ENCODE data around the gene CLC. TPM values are rescaled to one million over a fixed set of nuclear protein-coding genes. Genes with fewer than 3 reads are reported as not detected.
A peak's percentile ranks its signal among the peaks of the same experiment; 100 is the strongest.

The CLC gene
- total RNA-seq, 1 experiment from 2014 or later = not detected

DNA sequence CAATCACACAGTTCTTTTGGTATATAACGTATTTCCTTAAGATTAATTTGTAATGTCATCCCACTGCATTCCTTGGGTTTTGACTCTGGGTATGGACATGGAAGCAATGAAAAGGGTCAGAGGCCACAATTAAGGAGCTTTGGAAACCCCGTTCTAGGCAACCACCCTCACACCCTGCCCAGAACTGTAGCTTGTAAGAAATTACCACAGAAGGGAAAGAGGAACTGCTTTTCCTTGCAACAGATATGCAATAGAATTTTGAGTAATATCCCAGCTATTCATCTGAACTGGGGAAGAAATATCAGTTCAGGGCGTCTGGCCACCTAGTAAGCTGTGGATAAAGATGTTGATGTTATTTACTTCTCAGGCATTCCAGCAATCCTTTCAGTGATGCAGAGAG lies 985 bp upstream of the CLC start:
- DNase-seq = peak; percentile 40
- no peak overlapping the region for H3K27ac ChIP-seq (ENCODE audit: low read length)
- no peak overlapping the region for H3K4me3 ChIP-seq (ENCODE audit: low read length)
- H3K4me1 ChIP-seq (ENCODE audit: low read length) = peaks cover 23% of the 10 kb centered on the region
- H3K4me2 ChIP-seq (ENCODE audit: low read depth, low read length, poor library complexity, severe bottlenecking) = no peak overlapping the region
- H3K36me3 ChIP-seq (ENCODE audit: insufficient read depth, low read length) = no peaks in the 10 kb centered on the region
- no peak overlapping the region for H3K9ac ChIP-seq (ENCODE audit: low read length)
- H3K27me3 ChIP-seq (ENCODE audit: low read length) = no peaks in the 10 kb centered on the region
- no peaks in the 10 kb centered on the region for H3K9me2 ChIP-seq (replicated peaks; ENCODE audit: insufficient read depth, low read length)
- H3K9me3 ChIP-seq (ENCODE audit: low read length) = no peaks in the 10 kb centered on the region
- H4K20me1 ChIP-seq (ENCODE audit: insufficient read depth, low read depth, low read length) = no peaks in the 10 kb centered on the region
- H2AFZ ChIP-seq (ENCODE audit: low read length) = no peak overlapping the region
- H3K79me2 ChIP-seq (ENCODE audit: low read length) = no peaks in the 10 kb centered on the region

DNA sequence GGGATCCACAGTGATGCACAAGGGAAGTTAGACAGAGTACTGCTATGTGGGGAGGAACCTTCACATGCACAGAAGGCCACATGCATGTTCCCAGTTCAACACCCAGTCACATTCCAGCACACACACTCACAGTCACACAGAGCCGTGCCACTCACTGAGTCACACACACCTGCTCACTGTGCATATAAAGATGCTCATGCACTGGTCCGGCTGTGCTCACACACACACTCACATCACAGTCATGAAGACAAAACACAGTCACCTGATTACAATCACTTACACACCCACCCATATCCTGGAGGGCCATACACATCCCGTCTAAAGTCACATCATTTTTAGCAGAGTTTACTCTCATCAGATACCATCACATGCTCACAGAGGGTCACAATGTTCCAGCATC lies 478 bp downstream of the CLC start:
- H3K9me2 ChIP-seq (replicated peaks; ENCODE audit: insufficient read depth, low read length) = no peaks in the 10 kb centered on the region
- no peak overlapping the region for H3K4me3 ChIP-seq (ENCODE audit: low read length)
- H3K9ac ChIP-seq (ENCODE audit: low read length) = no peak overlapping the region
- H3K4me2 ChIP-seq (ENCODE audit: low read depth, low read length, poor library complexity, severe bottlenecking) = no peak overlapping the region
- no peak overlapping the region for H3K27ac ChIP-seq (ENCODE audit: low read length)
- H3K36me3 ChIP-seq (ENCODE audit: insufficient read depth, low read length) = no peaks in the 10 kb centered on the region
- peaks cover 23% of the 10 kb centered on the region for H3K4me1 ChIP-seq (ENCODE audit: low read length)
- H3K79me2 ChIP-seq (ENCODE audit: low read length) = no peaks in the 10 kb centered on the region
- H2AFZ ChIP-seq (ENCODE audit: low read length) = no peak overlapping the region
- H3K27me3 ChIP-seq (ENCODE audit: low read length) = no peaks in the 10 kb centered on the region
- DNase-seq = peak; percentile 22
- no peaks in the 10 kb centered on the region for H3K9me3 ChIP-seq (ENCODE audit: low read length)
- H4K20me1 ChIP-seq (ENCODE audit: insufficient read depth, low read depth, low read length) = no peaks in the 10 kb centered on the region

- no peaks in the 10 kb centered on the region for H3K79me2 ChIP-seq (ENCODE audit: low read length)
- H3K9me2 ChIP-seq (replicated peaks; ENCODE audit: insufficient read depth, low read length) = no peaks in the 10 kb centered on the region
- no peaks in the 10 kb centered on the region for H3K36me3 ChIP-seq (ENCODE audit: insufficient read depth, low read length)
- H4K20me1 ChIP-seq (ENCODE audit: insufficient read depth, low read depth, low read length) = no peaks in the 10 kb centered on the region
- H3K27ac ChIP-seq (ENCODE audit: low read length) = no peak overlapping the region
- no peak overlapping the region for H2AFZ ChIP-seq (ENCODE audit: low read length)
- no peak for DNase-seq
- H3K4me3 ChIP-seq (ENCODE audit: low read length) = no peak overlapping the region
- peaks cover 23% of the 10 kb centered on the region for H3K4me1 ChIP-seq (ENCODE audit: low read length)
- no peak overlapping the region for H3K9ac ChIP-seq (ENCODE audit: low read length)
- no peaks in the 10 kb centered on the region for H3K9me3 ChIP-seq (ENCODE audit: low read length)
- no peaks in the 10 kb centered on the region for H3K27me3 ChIP-seq (ENCODE audit: low read length)
- no peak overlapping the region for H3K4me2 ChIP-seq (ENCODE audit: low read depth, low read length, poor library complexity, severe bottlenecking)
Observed at GRCh38 chr19:39736088-39736487, 1.7 kb downstream of the CLC start.

DNA sequence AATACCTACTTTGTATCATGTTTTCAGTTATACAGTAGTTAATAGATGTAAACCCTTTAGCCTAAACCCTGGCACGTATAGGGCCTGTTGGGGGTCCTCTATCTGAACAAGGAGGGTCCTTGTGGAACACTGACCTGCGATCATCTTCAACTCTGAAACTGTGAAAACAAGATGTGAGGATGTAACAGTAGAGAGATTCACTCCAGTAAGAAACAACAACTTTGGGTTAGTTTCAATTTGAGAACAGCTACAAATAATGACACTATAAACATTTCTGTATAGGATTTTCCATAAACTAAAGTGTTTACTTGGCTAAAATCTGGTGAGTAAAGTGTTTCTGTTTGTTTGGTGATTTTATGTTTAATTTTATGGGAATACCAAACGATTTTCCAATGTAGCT lies 2.1 kb downstream of the CLC start:
- DNase-seq = peak; percentile 17
- no peak overlapping the region for H3K9ac ChIP-seq (ENCODE audit: low read length)
- peaks cover 23% of the 10 kb centered on the region for H3K4me1 ChIP-seq (ENCODE audit: low read length)
- no peaks in the 10 kb centered on the region for H3K27me3 ChIP-seq (ENCODE audit: low read length)
- no peaks in the 10 kb centered on the region for H3K36me3 ChIP-seq (ENCODE audit: insufficient read depth, low read length)
- no peaks in the 10 kb centered on the region for H3K79me2 ChIP-seq (ENCODE audit: low read length)
- no peaks in the 10 kb centered on the region for H4K20me1 ChIP-seq (ENCODE audit: insufficient read depth, low read depth, low read length)
- no peak overlapping the region for H3K27ac ChIP-seq (ENCODE audit: low read length)
- no peak overlapping the region for H3K4me2 ChIP-seq (ENCODE audit: low read depth, low read length, poor library complexity, severe bottlenecking)
- H3K4me3 ChIP-seq (ENCODE audit: low read length) = no peak overlapping the region
- no peaks in the 10 kb centered on the region for H3K9me2 ChIP-seq (replicated peaks; ENCODE audit: insufficient read depth, low read length)
- no peaks in the 10 kb centered on the region for H3K9me3 ChIP-seq (ENCODE audit: low read length)
- H2AFZ ChIP-seq (ENCODE audit: low read length) = no peak overlapping the region

GRCh38 chr19:39733841-39734240 lies 4.0 kb downstream of the CLC start:
- Histone ChIP-seq H3K4me1 (ENCODE audit: low read length) (peaks cover 16% of the 10 kb centered on the region), H3K36me3 (ENCODE audit: insufficient read depth, low read length) (no peaks in the 10 kb centered on the region), H4K20me1 (ENCODE audit: insufficient read depth, low read depth, low read length) (no peaks in the 10 kb centered on the region), H2AFZ (ENCODE audit: low read length) (no peak overlapping the region), H3K4me3 (ENCODE audit: low read length) (no peak overlapping the region), H3K4me2 (ENCODE audit: low read depth, low read length, poor library complexity, severe bottlenecking) (no peak overlapping the region), H3K9me3 (ENCODE audit: low read length) (no peaks in the 10 kb centered on the region), H3K79me2 (ENCODE audit: low read length) (no peaks in the 10 kb centered on the region), H3K9ac (ENCODE audit: low read length) (no peak overlapping the region), H3K27me3 (ENCODE audit: low read length) (no peaks in the 10 kb centered on the region), H3K9me2 (replicated peaks; ENCODE audit: insufficient read depth, low read length) (no peaks in the 10 kb centered on the region), H3K27ac (ENCODE audit: low read length) (no peak overlapping the region)
- DNase-seq = no peak

DNA sequence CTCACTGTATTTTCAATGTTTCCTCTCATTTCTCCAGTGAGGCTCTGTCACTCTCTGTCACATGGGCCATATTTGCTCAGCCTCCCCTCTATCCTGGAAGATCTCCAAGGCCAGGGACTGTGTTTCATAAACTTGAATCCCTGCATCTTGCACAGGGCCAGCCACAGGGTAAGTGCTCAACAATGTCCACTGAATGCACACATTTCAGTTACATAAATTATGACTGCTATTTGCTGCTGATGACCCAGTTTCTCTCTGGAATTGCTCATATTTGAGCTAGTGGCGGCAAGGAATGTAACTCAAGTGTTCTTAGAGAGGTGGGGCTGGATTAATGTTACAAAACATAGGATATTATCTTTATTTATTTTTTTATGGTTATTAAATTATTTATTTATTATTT lies 6.1 kb downstream of the CLC start:
- H3K4me3 ChIP-seq (ENCODE audit: low read length) = no peak overlapping the region
- H3K9me3 ChIP-seq (ENCODE audit: low read length) = no peaks in the 10 kb centered on the region
- no peak overlapping the region for H3K27ac ChIP-seq (ENCODE audit: low read length)
- no peaks in the 10 kb centered on the region for H3K79me2 ChIP-seq (ENCODE audit: low read length)
- no peaks in the 10 kb centered on the region for H3K9me2 ChIP-seq (replicated peaks; ENCODE audit: insufficient read depth, low read length)
- no peaks in the 10 kb centered on the region for H3K27me3 ChIP-seq (ENCODE audit: low read length)
- H3K4me2 ChIP-seq (ENCODE audit: low read depth, low read length, poor library complexity, severe bottlenecking) = no peak overlapping the region
- no peak overlapping the region for H2AFZ ChIP-seq (ENCODE audit: low read length)
- H4K20me1 ChIP-seq (ENCODE audit: insufficient read depth, low read depth, low read length) = no peaks in the 10 kb centered on the region
- peaks cover 3% of the 10 kb centered on the region for H3K4me1 ChIP-seq (ENCODE audit: low read length)
- no peak overlapping the region for H3K9ac ChIP-seq (ENCODE audit: low read length)
- DNase-seq = peak; percentile 22
- H3K36me3 ChIP-seq (ENCODE audit: insufficient read depth, low read length) = no peaks in the 10 kb centered on the region

DNA sequence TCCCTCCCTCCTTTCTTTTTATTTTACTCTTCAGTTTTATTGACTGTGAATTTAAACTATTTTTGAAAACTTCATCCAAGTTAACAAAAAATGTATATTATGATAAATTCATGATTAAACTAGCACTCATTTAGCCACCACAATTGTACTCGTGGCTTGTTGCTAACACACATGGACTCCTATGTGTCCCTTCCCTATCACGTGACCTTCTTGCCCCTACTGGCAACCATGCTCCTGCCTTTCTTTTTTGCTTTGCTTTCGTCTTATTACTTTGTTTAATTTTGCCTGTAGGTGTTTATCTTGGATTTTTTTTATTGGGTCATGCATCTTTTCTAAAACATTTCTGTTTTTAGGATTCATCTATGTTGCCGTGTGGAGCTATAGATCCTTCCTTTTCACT lies 8.2 kb downstream of the CLC start:
- no peak overlapping the region for H3K27ac ChIP-seq (ENCODE audit: low read length)
- no peak overlapping the region for H3K9ac ChIP-seq (ENCODE audit: low read length)
- no peak overlapping the region for H3K4me2 ChIP-seq (ENCODE audit: low read depth, low read length, poor library complexity, severe bottlenecking)
- H3K36me3 ChIP-seq (ENCODE audit: insufficient read depth, low read length) = no peaks in the 10 kb centered on the region
- H2AFZ ChIP-seq (ENCODE audit: low read length) = no peak overlapping the region
- H3K4me1 ChIP-seq (ENCODE audit: low read length) = peaks cover 3% of the 10 kb centered on the region
- H3K9me2 ChIP-seq (replicated peaks; ENCODE audit: insufficient read depth, low read length) = no peaks in the 10 kb centered on the region
- no peaks in the 10 kb centered on the region for H3K9me3 ChIP-seq (ENCODE audit: low read length)
- H3K27me3 ChIP-seq (ENCODE audit: low read length) = no peaks in the 10 kb centered on the region
- H3K79me2 ChIP-seq (ENCODE audit: low read length) = no peaks in the 10 kb centered on the region
- H4K20me1 ChIP-seq (ENCODE audit: insufficient read depth, low read depth, low read length) = no peaks in the 10 kb centered on the region
- no peak overlapping the region for H3K4me3 ChIP-seq (ENCODE audit: low read length)
- DNase-seq = peak; percentile 33

GRCh38 chr19:39728040-39728439 lies 9.8 kb downstream of the CLC start:
- Histone ChIP-seq H2AFZ (ENCODE audit: low read length) (no peak overlapping the region), H3K9ac (ENCODE audit: low read length) (no peak overlapping the region), H3K9me3 (ENCODE audit: low read length) (no peaks in the 10 kb centered on the region), H3K4me3 (ENCODE audit: low read length) (no peak overlapping the region), H3K79me2 (ENCODE audit: low read length) (no peaks in the 10 kb centered on the region), H4K20me1 (ENCODE audit: insufficient read depth, low read depth, low read length) (no peaks in the 10 kb centered on the region), H3K27ac (ENCODE audit: low read length) (no peak overlapping the region), H3K9me2 (replicated peaks; ENCODE audit: insufficient read depth, low read length) (no peaks in the 10 kb centered on the region), H3K4me1 (ENCODE audit: low read length) (peaks cover 3% of the 10 kb centered on the region), H3K4me2 (ENCODE audit: low read depth, low read length, poor library complexity, severe bottlenecking) (no peak overlapping the region), H3K27me3 (ENCODE audit: low read length) (no peaks in the 10 kb centered on the region), H3K36me3 (ENCODE audit: insufficient read depth, low read length) (no peaks in the 10 kb centered on the region)
- peak; percentile 29 for DNase-seq
